HEK293T (cell line): ENCODE measurements around the gene PDZK1.

Source experiments
- ARNT ChIP-seq: fragments of 450-650 bp; IDR thresholded peaks from 2 replicates; pipeline ENCODE4 v1.6.1; 2017; ENCODE audit warnings: mild to moderate bottlenecking
- BHLHE40 ChIP-seq: fragments of 450-650 bp; IDR thresholded peaks from 2 replicates; pipeline ENCODE4 v1.6.1; 2016; ENCODE audit warnings: mild to moderate bottlenecking, moderate library complexity, borderline replicate concordance
- ELF4 ChIP-seq: fragments of 450-650 bp; IDR thresholded peaks from 2 replicates; pipeline ENCODE4 v1.6.1; 2017; ENCODE audit warnings: antibody characterized with exemption
- FOXA1 ChIP-seq: fragments of 450-650 bp; IDR thresholded peaks from 2 replicates; pipeline ENCODE4 v1.6.1; 2016; ENCODE audit warnings: mild to moderate bottlenecking
- FOXK2 ChIP-seq: fragments of 450-650 bp; IDR thresholded peaks from 2 replicates; pipeline ENCODE4 v1.6.1; 2016; ENCODE audit warnings: mild to moderate bottlenecking
- FOXM1 ChIP-seq: fragments of 450-650 bp; IDR thresholded peaks from 2 replicates; pipeline ENCODE4 v1.6.1; 2017; ENCODE audit warnings: mild to moderate bottlenecking, borderline replicate concordance
- HDGF ChIP-seq: fragments of 450-650 bp; IDR thresholded peaks from 2 replicates; pipeline ENCODE4 v1.6.1; 2017; ENCODE audit warnings: antibody characterized with exemption, borderline replicate concordance
- L3MBTL2 ChIP-seq: fragments of 450-650 bp; conservative IDR thresholded peaks from 2 replicates; pipeline ENCODE4 v1.6.1; 2016; ENCODE audit warnings: mild to moderate bottlenecking
- LEF1 ChIP-seq: fragments of 450-650 bp; IDR thresholded peaks from 2 replicates; pipeline ENCODE4 v1.6.1; 2017; ENCODE audit warnings: mild to moderate bottlenecking, borderline replicate concordance
- SP1 ChIP-seq: fragments of 450-650 bp; IDR thresholded peaks from 2 replicates; pipeline ENCODE4 v1.6.1; 2017
- SUZ12 ChIP-seq: fragments of 450-650 bp; IDR thresholded peaks from 2 replicates; pipeline ENCODE4 v1.6.1; 2016; ENCODE audit warnings: mild to moderate bottlenecking
- TARDBP ChIP-seq: fragments of 450-650 bp; IDR thresholded peaks from 2 replicates; pipeline ENCODE4 v1.6.1; 2016
- ZNF384 ChIP-seq: fragments of 450-650 bp; IDR thresholded peaks from 2 replicates; pipeline ENCODE4 v1.6.1; 2016

- TF ChIP-seq SP1 (no peak), TARDBP (no peak), FOXK2 (no peak), ARNT (no peak), ELF4 (no peak), ZNF384 (no peak), L3MBTL2 (no peak), HDGF (no peak), SUZ12 (no peak), LEF1 (no peak), BHLHE40 (no peak), FOXA1 (no peak), FOXM1 (no peak)
Measured at GRCh38 chr1:145730900-145731299, 23.7 kb upstream of the PDZK1 start.
